ENCODE measurements around the gene SLC35C1. TPM values are rescaled to one million over a fixed set of nuclear protein-coding genes. Genes with fewer than 3 reads are reported as not detected.
"Not testable (repeated sequence)": the region's sequence is repeated elsewhere in the genome, so short reads cannot be mapped to it uniquely, and the experiment has no call there.

Gene SLC35C1
- total and polyA plus RNA-seq, 2 donors from 2014 or later = 5.7 to 20.6 TPM

GRCh38 chr11:45839204-45839603 is 34.3 kb downstream of the SLC35C1 start:
- H3K27me3 ChIP-seq (ENCODE audit: control insufficient read depth, insufficient read depth, low read length) = no peaks in the 10 kb centered on the region
- H3K9ac ChIP-seq (ENCODE audit: low read length in 3 of 3) = no peak overlapping the region
- intact Hi-C loops (cut with DNase I) = no loop called here
- H3K4me3 ChIP-seq (ENCODE audit: low read length in 3 of 3) = no peak overlapping the region
- H3K27ac ChIP-seq (ENCODE audit: low read depth in 2 of 2, low read length in 2 of 2) = no peak overlapping the region
- TF ChIP-seq, protein P1, sequence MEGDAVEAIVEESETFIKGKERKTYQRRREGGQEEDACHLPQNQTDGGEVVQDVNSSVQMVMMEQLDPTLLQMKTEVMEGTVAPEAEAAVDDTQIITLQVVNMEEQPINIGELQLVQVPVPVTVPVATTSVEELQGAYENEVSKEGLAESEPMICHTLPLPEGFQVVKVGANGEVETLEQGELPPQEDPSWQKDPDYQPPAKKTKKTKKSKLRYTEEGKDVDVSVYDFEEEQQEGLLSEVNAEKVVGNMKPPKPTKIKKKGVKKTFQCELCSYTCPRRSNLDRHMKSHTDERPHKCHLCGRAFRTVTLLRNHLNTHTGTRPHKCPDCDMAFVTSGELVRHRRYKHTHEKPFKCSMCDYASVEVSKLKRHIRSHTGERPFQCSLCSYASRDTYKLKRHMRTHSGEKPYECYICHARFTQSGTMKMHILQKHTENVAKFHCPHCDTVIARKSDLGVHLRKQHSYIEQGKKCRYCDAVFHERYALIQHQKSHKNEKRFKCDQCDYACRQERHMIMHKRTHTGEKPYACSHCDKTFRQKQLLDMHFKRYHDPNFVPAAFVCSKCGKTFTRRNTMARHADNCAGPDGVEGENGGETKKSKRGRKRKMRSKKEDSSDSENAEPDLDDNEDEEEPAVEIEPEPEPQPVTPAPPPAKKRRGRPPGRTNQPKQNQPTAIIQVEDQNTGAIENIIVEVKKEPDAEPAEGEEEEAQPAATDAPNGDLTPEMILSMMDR (IDR thresholded peaks at IDR 0.05; ENCODE audit: borderline replicate concordance, extremely low read depth, insufficient read depth) = no peak
- DNase-seq (no peak), FAIRE-seq (no peak)
- no peaks in the 10 kb centered on the region for H3K9me3 ChIP-seq (ENCODE audit: control insufficient read depth in 2 of 3, insufficient read depth in 1 of 3, low read length in 3 of 3)
- no peaks in the 10 kb centered on the region for H3K36me3 ChIP-seq (ENCODE audit: control insufficient read depth in 2 of 3, insufficient read depth in 3 of 3, low read length in 3 of 3)
- H3K4me1 ChIP-seq (ENCODE audit: control insufficient read depth in 2 of 3, insufficient read depth in 2 of 3, low read depth in 1 of 3, low read length in 3 of 3) = peaks cover 0 to 6% (median 3%) of the 10 kb centered on the region in 3 donors

- H3K27ac ChIP-seq (ENCODE audit: low read depth in 2 of 2, low read length in 2 of 2); intact Hi-C loops (cut with DNase I); H3K9ac ChIP-seq (ENCODE audit: low read length in 3 of 3); FAIRE-seq; H3K27me3 ChIP-seq (ENCODE audit: control insufficient read depth, insufficient read depth, low read length); H3K4me1 ChIP-seq (ENCODE audit: control insufficient read depth in 2 of 3, insufficient read depth in 2 of 3, low read depth in 1 of 3, low read length in 3 of 3); H3K9me3 ChIP-seq (ENCODE audit: control insufficient read depth in 2 of 3, insufficient read depth in 1 of 3, low read length in 3 of 3); H3K36me3 ChIP-seq (ENCODE audit: control insufficient read depth in 2 of 3, insufficient read depth in 3 of 3, low read length in 3 of 3); H3K4me3 ChIP-seq (ENCODE audit: low read length in 3 of 3); DNase-seq: not testable (repeated sequence)
Observed at GRCh38 chr11:45840251-45840650, 35.3 kb downstream of the SLC35C1 start.

DNA sequence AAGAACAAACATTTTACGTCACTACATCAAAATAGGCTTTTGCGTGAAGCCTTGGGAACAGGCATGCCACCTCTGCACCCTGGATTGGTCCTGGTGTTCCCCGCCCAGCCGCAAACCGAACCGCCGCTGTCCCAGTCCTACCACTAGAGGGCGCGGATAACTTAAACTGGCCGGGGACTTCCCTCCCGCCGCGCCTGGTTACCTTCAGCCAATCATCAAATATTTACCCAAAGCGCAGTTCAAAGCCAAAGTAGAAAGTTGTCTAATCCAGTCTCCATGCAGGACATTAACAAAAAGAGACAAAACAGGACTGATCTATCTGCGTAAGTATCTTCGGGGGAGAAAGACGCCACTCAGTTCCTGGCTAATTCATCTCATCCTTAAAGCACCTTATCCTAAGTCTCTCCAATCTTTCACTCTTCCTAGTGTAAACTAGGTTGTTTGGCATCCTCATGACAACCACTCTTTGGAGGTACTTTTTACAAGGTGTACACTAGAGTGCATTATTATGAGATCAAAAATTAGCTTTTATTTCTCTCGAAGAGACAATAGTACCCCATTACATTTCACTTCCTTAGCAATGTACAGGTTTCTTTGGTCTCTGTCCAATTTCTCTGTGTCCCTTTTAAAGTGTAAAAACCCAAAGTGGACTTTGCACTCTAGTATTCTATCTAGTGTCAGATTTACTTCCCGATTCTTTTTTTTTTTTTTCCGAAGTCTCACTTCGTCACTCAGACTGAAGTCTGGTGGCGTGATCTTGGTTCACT is 38.4 kb downstream of the SLC35C1 start:
- intact Hi-C loops (cut with DNase I) = no loop called here

More for the DNA sequence above, 38.4 kb downstream of the SLC35C1 start:
- H3K27ac ChIP-seq (ENCODE audit: low read depth in 2 of 2, low read length in 2 of 2) = peak overlapping the region; percentile 52 to 86
- H3K4me1 ChIP-seq (ENCODE audit: control insufficient read depth in 2 of 3, insufficient read depth in 2 of 3, low read depth in 1 of 3, low read length in 3 of 3) = peaks cover 4 to 11% (median 6%) of the 10 kb centered on the region in 3 donors
- FAIRE-seq = peak; percentile 50
- no peaks in the 10 kb centered on the region for H3K9me3 ChIP-seq (ENCODE audit: control insufficient read depth in 2 of 3, insufficient read depth in 1 of 3, low read length in 3 of 3)
- H3K27me3 ChIP-seq (ENCODE audit: control insufficient read depth, insufficient read depth, low read length) = no peaks in the 10 kb centered on the region
- H3K9ac ChIP-seq (ENCODE audit: low read length in 3 of 3) = peak overlapping the region in 2 of 3 donors; percentile 4 to 49
- DNase-seq = peak; percentile 92 to 97 (median 94)
- peak overlapping the region in 2 of 3 donors; percentile 28 to 49 for H3K4me3 ChIP-seq (ENCODE audit: low read length in 3 of 3)
- H3K36me3 ChIP-seq (ENCODE audit: control insufficient read depth in 2 of 3, insufficient read depth in 3 of 3, low read length in 3 of 3) = no peaks in the 10 kb centered on the region
- TF ChIP-seq, protein P1 (IDR thresholded peaks at IDR 0.05; ENCODE audit: borderline replicate concordance, extremely low read depth, insufficient read depth) = peak; percentile 89
